ENCODE data around the gene NUDCD3.
A peak's percentile ranks its signal among the peaks of the same experiment; 100 is the strongest.
"Not testable (repeated sequence)": the region's sequence is repeated elsewhere in the genome, so short reads cannot be mapped to it uniquely, and the experiment has no call there.

NUDCD3 gene

GRCh38 chr7:44445986-44446671 is 44.3 kb downstream of the NUDCD3 start:
- no peak for DNase-seq

GRCh38 chr7:44441079-44441478 is 49.4 kb downstream of the NUDCD3 start:
- no peak for DNase-seq

- DNase-seq = no peak
Observed at GRCh38 chr7:44440577-44441078, 49.8 kb downstream of the NUDCD3 start.

GRCh38 chr7:44439926-44440325 is 50.5 kb downstream of the NUDCD3 start:
- DNase-seq = no peak

- DNase-seq = no peak
Observed at GRCh38 chr7:44438816-44439215, 51.6 kb downstream of the NUDCD3 start.

- no peak for DNase-seq
Observed at GRCh38 chr7:44434201-44434600, 56.3 kb downstream of the NUDCD3 start.

- no peak for DNase-seq
Observed at GRCh38 chr7:44433255-44434022, 57.0 kb downstream of the NUDCD3 start.

- no peak for DNase-seq
Observed at GRCh38 chr7:44432381-44432977, 58.0 kb downstream of the NUDCD3 start.

- DNase-seq = peak in 1 of 5 donors; percentile 3
Observed at GRCh38 chr7:44431091-44431608, 59.3 kb downstream of the NUDCD3 start.

GRCh38 chr7:44430054-44430453 is 60.4 kb downstream of the NUDCD3 start:
- DNase-seq = no peak

- not testable (repeated sequence) for DNase-seq
Observed at GRCh38 chr7:44424762-44425161, 65.7 kb downstream of the NUDCD3 start.

GRCh38 chr7:44416941-44417340 is 73.5 kb downstream of the NUDCD3 start:
- DNase-seq = no peak

GRCh38 chr7:44415510-44415909 is 74.9 kb downstream of the NUDCD3 start:
- DNase-seq = no peak

- no peak for DNase-seq
Observed at GRCh38 chr7:44415047-44415446, 75.4 kb downstream of the NUDCD3 start.

- no peak for DNase-seq
Observed at GRCh38 chr7:44411306-44411705, 79.2 kb downstream of the NUDCD3 start.

- no peak for DNase-seq
Observed at GRCh38 chr7:44408596-44408995, 81.9 kb downstream of the NUDCD3 start.

GRCh38 chr7:44403775-44404174 is 86.7 kb downstream of the NUDCD3 start:
- no peak for DNase-seq

GRCh38 chr7:44403176-44403759 is 87.2 kb downstream of the NUDCD3 start:
- no peak for DNase-seq

GRCh38 chr7:44402401-44403060 is 87.9 kb downstream of the NUDCD3 start:
- no peak for DNase-seq

GRCh38 chr7:44401692-44402091 is 88.8 kb downstream of the NUDCD3 start:
- no peak for DNase-seq

GRCh38 chr7:44400033-44400511 is 90.4 kb downstream of the NUDCD3 start:
- no peak for DNase-seq

GRCh38 chr7:44398953-44399574 is 91.4 kb downstream of the NUDCD3 start:
- DNase-seq = no peak
